Spleen (tissue), 11 donors: ENCODE measurements around the gene DPP7. TPM values are rescaled to one million over a fixed set of nuclear protein-coding genes. Genes with fewer than 3 reads are reported as not detected.

Experiments used
- DNase-seq: peaks from one replicate; pipeline ENCODE4 v3.0.0-alpha.2; 2020
- H3K27ac ChIP-seq, 8 donors: fragments of 200-600 bp; sonication (generic) in 7 of 8; 1 replicate in 4 of 8; 2 replicates in 4 of 8; pipeline versions ENCODE4 v1.5.0 to v1.8.0; 2016 to 2021; ENCODE audit warnings: inconsistent platforms in 4 of 8, mild to moderate bottlenecking in 4 of 8, moderate library complexity in 1 of 8
- H3K27me3 ChIP-seq, 7 donors: fragments of 200-600 bp; sonication (generic) in 6 of 7; replicated peaks in 1 of 7; 1 replicate in 4 of 7; 2 replicates in 3 of 7; pipeline versions ENCODE4 v1.5.0 to v1.8.0; 2016 to 2021; ENCODE audit warnings: inconsistent platforms in 3 of 7, mild to moderate bottlenecking in 1 of 7
- H3K36me3 ChIP-seq, 6 donors: fragments of 200-600 bp; sonication (generic) in 5 of 6; 1 replicate in 4 of 6; 2 replicates in 2 of 6; pipeline versions ENCODE4 v1.5.0 to v1.8.0; 2016 to 2021; ENCODE audit warnings: inconsistent platforms in 2 of 6
- H3K4me1 ChIP-seq, 6 donors: fragments of 200-600 bp; sonication (generic) in 5 of 6; 1 replicate in 3 of 6; 2 replicates in 3 of 6; pipeline versions ENCODE4 v1.5.0 to v1.8.0; 2016 to 2021; ENCODE audit warnings: inconsistent platforms in 3 of 6
- H3K4me3 ChIP-seq, 8 donors: fragments of 200-600 bp; sonication (generic) in 7 of 8; 1 replicate in 4 of 8; 2 replicates in 4 of 8; pipeline versions ENCODE4 v1.5.0 to v1.8.0; 2016 to 2021; ENCODE audit warnings: inconsistent platforms in 4 of 8, mild to moderate bottlenecking in 4 of 8, moderate library complexity in 2 of 8
- H3K9me3 ChIP-seq, 8 donors: fragments of 200-600 bp; sonication (generic) in 7 of 8; 1 replicate in 4 of 8; 2 replicates in 4 of 8; pipeline versions ENCODE4 v1.5.0 to v1.8.0; 2016 to 2021; ENCODE audit warnings: inconsistent platforms in 4 of 8
- POLR2A ChIP-seq, 3 donors: fragments of 450-650 bp; IDR thresholded peaks; one replicate each; pipeline ENCODE4 v1.5.1; 2017; ENCODE audit warnings: antibody characterized with exemption in 3 of 3, mild to moderate bottlenecking in 1 of 3
- POLR2AphosphoS5 ChIP-seq, 3 donors: sonication (generic); formaldehyde crosslinking; IDR thresholded peaks; one replicate each; pipeline ENCODE4 v1.5.1; 2017; ENCODE audit warnings: antibody characterized with exemption in 3 of 3
- WGBS, 5 donors: extraction: QIAGEN DNeasy Blood & Tissue Kit in 3 of 5; methylation state at CpG; one replicate each; pipeline versions ENCODE4 v1.1.5 to v1.1.7; 2013 to 2018; 5-methylcytosine and 5-hydroxymethylcytosine counted together
- intact Hi-C: fragments of 100-400 bp; cut with DNase I; formaldehyde crosslinking; loops from one replicate; pipeline ENCODE4 v1.15.0; 2023; ENCODE audit warnings: low total_unique reads
- polyA plus RNA-seq, 3 donors: library from polyadenylated mRNA; stranded (reverse); fragments of 200-250 nt; gene quantifications; one replicate each; pipeline ENCODE4 v1.2.1, GENCODE V29; 2013
- total RNA-seq, 7 donors: library from RNA; depleted of rRNA in 3 of 7; stranded (reverse); fragments of >200 nt in 3 of 7; fragmentation: NEBNext Ultra II Directional in 4 of 7; extraction: Animal tissue kit (Norgen Biotek cat#: 25700) in 4 of 7; gene quantifications; one replicate each; pipeline versions ENCODE4 v1.1.0 to v1.2.1, GENCODE V29; 2016 to 2021
- TF ChIP-seq, protein P1 (sequence below), 11 experiments: fragments of 200-600 bp in 7 of 11; fragments of 450-650 bp in 4 of 11; sonication (generic) in 4 of 11; IDR thresholded peaks in 8 of 11; conservative IDR thresholded peaks in 3 of 11; 1 replicate in 7 of 11; 2 replicates in 4 of 11; pipeline versions ENCODE4 v1.4.0 to v1.8.0; 2016 to 2021; ENCODE audit warnings: antibody characterized with exemption in 11 of 11, inconsistent platforms in 4 of 11, mild to moderate bottlenecking in 1 of 11
- donor health status: healthy with polysubstance abuse.
- donor health status: DM: no; HTN: no; CAD: no; lungs with moderate emphysema.
- donor health status: DM: no; HTN: no; CAD: no.
- donor health status: Bipolar disorder and iron deficiency.
- donor health status: healthy.
- donor health status: DM: no; HTN: no; CAD: no.
- donor health status: DM: yes; HTN: yes; CAD: no.

DPP7 gene
- total and polyA plus RNA-seq, 10 donors, result 105 to 536 (median 214) TPM

DNA sequence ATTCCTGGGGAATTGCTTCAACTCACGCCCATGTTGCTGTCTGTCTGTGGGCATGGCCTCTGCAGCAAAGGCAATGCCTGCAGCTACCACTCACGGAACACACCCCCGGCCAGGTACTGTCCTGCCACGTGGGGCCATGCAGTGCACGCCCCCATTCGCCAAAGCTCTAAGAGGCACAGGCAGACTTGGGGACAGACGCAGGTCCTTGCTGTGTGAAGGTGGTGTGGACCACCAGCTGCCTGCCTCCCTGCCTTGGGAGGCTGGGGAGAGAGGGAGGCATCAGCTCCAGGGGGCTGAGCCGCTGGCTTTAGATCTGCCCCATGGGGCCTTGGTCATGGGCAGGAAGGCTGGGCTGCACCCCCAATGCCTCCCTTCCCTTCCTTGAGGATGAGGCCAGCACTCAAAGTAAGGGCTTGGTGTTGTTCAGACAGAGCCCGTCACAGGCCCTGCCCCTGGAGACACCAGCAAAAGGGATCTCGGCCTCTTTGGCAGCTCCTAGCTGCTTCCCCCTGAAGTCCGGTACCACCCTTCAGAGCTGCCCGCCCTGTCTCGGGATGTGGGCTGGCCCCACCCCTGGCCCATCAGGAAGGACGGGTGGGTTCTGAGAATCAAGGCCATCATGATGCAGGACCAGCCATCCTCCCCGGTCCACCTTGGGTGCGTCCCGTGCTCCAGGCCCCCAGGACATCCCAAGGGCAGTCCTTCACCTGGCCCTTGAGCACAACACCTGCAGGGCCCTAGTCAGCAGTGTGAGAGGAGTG, 26.7 kb upstream of the DPP7 start:
- no peak for TF ChIP-seq POLR2A (IDR thresholded peaks at IDR 0.05)
- TF ChIP-seq, protein P1, sequence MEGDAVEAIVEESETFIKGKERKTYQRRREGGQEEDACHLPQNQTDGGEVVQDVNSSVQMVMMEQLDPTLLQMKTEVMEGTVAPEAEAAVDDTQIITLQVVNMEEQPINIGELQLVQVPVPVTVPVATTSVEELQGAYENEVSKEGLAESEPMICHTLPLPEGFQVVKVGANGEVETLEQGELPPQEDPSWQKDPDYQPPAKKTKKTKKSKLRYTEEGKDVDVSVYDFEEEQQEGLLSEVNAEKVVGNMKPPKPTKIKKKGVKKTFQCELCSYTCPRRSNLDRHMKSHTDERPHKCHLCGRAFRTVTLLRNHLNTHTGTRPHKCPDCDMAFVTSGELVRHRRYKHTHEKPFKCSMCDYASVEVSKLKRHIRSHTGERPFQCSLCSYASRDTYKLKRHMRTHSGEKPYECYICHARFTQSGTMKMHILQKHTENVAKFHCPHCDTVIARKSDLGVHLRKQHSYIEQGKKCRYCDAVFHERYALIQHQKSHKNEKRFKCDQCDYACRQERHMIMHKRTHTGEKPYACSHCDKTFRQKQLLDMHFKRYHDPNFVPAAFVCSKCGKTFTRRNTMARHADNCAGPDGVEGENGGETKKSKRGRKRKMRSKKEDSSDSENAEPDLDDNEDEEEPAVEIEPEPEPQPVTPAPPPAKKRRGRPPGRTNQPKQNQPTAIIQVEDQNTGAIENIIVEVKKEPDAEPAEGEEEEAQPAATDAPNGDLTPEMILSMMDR (IDR thresholded peaks at IDR 0.05 in 8 of 11, conservative IDR thresholded peaks at IDR 0.05 in 3 of 11), result no peak
- no peak for TF ChIP-seq POLR2AphosphoS5 (IDR thresholded peaks at IDR 0.05)
- H3K27ac ChIP-seq, result no peak overlapping the region
- H3K9me3 ChIP-seq, result no peaks in the 10 kb centered on the region
- 40 to 74% (median 71%) methylated on average over 1 to 17 of the region's 17 CpGs for WGBS, 5 donors
- peaks cover 6 to 93% (median 87%) of the 10 kb centered on the region in 7 donors for H3K27me3 ChIP-seq
- no peaks in the 10 kb centered on the region for H3K36me3 ChIP-seq
- intact Hi-C loops, result no loop called here
- no peak for DNase-seq
- H3K4me1 ChIP-seq, result peaks cover 4 to 22% (median 10%) of the 10 kb centered on the region in 6 donors
- H3K4me3 ChIP-seq, result no peak overlapping the region

- H3K9me3 ChIP-seq, result no peaks in the 10 kb centered on the region
- H3K27me3 ChIP-seq, result peaks cover 6 to 93% (median 83%) of the 10 kb centered on the region in 7 donors
- H3K4me1 ChIP-seq, result peaks cover 4 to 27% (median 12%) of the 10 kb centered on the region in 6 donors
- no peak for TF ChIP-seq POLR2A (IDR thresholded peaks at IDR 0.05)
- TF ChIP-seq, protein P1 (IDR thresholded peaks at IDR 0.05 in 8 of 11, conservative IDR thresholded peaks at IDR 0.05 in 3 of 11), result no peak
- no peak for TF ChIP-seq POLR2AphosphoS5 (IDR thresholded peaks at IDR 0.05)
- no peak overlapping the region for H3K4me3 ChIP-seq
- WGBS, 5 donors, result 64 to 72% (median 67%) methylated on average over 25 to 26 of the region's 26 CpGs
- intact Hi-C loops, result no loop called here
- DNase-seq, result no peak
- no peak overlapping the region for H3K27ac ChIP-seq
- no peaks in the 10 kb centered on the region for H3K36me3 ChIP-seq
Measured at GRCh38 chr9:137140151-137141012, 25.8 kb upstream of the DPP7 start.

GRCh38 chr9:137139468-137140150, 25.1 kb upstream of the DPP7 start:
- no peaks in the 10 kb centered on the region for H3K36me3 ChIP-seq
- H3K27me3 ChIP-seq, result peaks cover 6 to 100% (median 83%) of the 10 kb centered on the region in 7 donors
- H3K9me3 ChIP-seq, result no peaks in the 10 kb centered on the region
- TF ChIP-seq, protein P1 (IDR thresholded peaks at IDR 0.05 in 8 of 11, conservative IDR thresholded peaks at IDR 0.05 in 3 of 11), result no peak
- TF ChIP-seq POLR2AphosphoS5 (IDR thresholded peaks at IDR 0.05) (no peak), POLR2A (IDR thresholded peaks at IDR 0.05) (no peak)
- H3K4me1 ChIP-seq, result peaks cover 4 to 27% (median 12%) of the 10 kb centered on the region in 6 donors
- H3K4me3 ChIP-seq, result peak overlapping the region in 1 of 8 donors; percentile 42
- DNase-seq, result no peak
- no peak overlapping the region for H3K27ac ChIP-seq
- intact Hi-C loops, result no loop called here
- 35 to 56% (median 42%) methylated on average over 20 to 37 of the region's 37 CpGs for WGBS, 5 donors
